HG03354 (cell line): ENCODE data around the gene SFT2D3.

Experiments used
- ATAC-seq: cut with Tn5 transposase; IDR thresholded peaks from one replicate; pipeline ENCODE4 v1.9.1; 2021; ENCODE audit warnings: mild to moderate bottlenecking; ENCODE audit not compliant: unreplicated experiment, poor library complexity, severe bottlenecking

The SFT2D3 gene

DNA sequence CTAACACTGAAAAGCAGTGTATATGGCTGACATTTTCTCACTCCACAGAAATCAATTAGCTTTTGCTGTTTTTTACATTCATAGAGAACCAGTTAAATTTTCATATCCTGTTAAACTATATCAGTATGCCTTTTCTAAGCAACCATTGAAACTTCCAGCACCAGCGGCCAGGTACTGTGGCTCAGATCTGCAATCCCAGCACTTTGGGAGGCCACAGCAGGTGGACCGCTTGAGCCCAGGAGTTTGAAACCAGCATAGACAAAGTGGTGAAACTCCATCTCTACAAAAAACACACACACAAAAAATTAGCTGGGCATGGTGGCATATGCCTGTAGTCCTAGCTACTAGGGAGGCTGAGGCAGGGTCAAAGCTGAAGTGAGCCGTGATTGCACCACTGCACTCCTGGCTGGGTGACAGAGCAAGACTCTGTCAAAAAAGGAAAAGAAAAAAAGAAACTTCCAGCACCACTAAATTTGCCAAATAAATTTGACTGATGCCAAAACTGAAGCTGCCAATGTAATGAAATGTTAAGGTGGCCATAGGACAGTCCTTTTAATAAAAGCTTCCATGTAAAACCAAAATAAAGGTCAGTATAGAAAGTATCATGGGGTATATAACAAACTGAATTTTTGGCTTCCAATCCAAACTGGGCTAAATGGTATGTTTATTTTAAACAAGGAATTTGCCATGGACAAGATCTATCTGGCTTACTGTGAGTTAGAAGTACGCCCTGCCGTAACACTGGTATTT, 3.5 kb downstream of the SFT2D3 start:
- no peak for ATAC-seq

DNA sequence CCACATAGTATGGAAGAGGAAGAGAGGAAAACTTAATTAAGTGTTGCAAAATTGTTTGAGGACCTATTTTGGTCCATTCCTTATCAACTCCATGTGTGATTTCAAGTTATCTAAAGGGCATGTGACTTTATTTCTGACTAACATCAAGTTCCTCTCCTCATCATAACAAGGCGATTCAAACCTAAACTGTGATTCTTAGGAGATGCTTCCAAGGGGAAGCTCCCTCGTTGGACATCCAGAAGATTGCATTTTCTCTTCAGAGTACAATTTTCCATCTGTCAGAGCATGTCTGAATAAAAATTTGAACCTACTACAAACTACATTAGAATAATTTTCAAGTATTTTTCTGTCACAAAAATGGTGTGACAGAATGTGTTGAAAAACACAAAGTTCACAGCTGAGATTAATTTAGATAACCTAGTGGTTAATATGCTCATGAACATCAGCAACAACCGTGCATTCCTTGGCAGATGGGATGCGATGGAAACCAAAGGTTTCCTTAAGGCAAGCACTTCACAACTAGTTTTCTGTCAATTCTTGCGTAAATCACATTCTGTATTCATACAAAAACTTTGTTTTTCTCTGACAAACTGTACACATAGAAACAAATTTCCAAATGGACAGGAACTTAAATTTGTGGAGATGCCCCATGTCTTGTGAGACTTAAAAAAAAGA, 4.2 kb downstream of the SFT2D3 start:
- ATAC-seq: no peak

DNA sequence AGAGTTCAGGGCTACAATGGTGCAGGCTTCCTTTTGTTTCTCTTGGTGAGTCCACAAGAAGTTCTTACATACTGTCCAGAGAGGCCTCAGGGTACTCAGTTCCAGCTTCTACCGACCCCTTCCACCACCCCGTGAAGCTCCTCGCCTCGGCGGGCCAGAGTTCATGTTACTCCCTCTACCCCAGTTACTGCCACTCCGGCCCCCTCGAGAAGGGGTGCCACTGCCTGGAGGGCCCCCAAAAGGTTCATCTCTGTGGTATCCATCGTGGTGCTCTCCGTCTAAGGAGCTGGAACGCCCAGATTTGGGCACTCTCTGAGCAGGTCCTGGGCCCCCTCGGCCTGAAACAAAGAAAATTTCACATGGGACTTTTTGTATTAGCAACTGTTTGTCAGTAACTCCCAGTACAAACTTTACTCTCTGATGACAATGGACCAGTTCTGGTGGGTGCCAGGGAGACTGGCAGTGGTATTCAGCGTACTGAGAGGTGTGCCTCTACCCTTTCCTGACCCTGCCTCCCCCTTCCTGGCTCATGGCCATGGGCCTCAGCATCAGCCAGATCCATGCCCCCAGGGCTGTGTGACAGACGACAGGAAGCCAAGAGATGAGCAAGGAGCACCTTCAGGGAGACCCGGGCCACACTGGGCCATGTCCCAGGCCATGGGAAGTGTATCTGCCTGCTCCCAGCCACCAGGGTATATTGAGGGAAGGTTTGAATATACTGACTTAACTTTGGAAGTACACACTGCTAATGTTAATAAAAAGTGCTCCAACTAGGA, 5.1 kb downstream of the SFT2D3 start:
- no peak for ATAC-seq

DNA sequence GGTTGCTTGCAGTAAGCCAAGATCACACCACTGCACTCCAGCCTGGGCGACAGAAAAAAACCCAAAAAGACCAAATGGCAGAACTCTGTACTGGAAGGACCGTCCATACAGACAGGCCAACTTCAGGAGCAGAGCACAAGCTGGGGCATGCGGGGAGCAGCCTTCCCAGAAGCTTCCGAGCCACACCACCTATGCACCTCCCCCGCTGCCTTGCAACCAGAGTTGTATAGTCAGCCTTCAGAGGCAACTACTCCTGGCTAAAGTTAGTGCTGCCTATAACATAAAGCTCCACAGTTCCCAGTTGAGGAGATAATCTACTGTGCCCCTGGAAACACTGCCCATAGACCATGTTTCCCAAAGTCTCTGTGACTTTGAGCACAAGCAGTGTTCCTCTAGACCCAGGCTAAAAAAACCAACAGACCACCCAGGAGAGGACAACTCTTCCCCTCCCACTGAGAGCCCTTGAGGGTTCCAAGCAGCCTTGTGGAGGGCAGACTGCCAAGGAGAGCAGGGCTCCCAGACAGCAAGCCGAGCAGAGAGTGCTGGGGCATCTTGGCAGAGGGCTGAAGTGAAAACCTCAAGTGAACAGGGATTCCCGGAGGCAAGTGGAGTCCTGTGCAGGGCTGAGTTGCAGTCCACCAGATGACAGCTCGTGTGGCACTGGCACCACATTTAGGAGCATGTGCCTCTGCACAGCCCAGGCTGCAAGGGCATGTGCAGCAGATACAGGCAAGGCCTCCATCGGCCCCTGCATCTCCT, 6.8 kb downstream of the SFT2D3 start:
- no peak for ATAC-seq

DNA sequence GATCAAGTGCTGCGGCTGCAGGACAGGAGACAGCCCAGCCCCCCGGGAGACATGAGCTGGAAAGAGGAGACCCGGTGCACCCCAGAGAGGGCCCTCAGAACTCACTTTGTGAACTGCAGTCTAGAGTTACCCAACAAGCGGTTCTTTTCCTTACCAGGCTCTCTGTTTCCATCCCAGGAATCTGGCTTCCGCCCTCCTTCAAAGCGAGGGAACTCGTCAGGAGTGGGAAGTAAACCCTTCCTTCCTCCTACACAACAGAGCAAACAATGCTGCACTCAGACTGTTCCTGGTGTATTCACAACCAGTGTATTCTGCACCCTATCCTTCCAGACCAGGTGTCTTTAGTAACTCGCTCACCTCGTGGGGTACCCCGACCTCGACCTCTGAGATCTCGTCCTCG, 8.0 kb downstream of the SFT2D3 start:
- ATAC-seq: no peak

DNA sequence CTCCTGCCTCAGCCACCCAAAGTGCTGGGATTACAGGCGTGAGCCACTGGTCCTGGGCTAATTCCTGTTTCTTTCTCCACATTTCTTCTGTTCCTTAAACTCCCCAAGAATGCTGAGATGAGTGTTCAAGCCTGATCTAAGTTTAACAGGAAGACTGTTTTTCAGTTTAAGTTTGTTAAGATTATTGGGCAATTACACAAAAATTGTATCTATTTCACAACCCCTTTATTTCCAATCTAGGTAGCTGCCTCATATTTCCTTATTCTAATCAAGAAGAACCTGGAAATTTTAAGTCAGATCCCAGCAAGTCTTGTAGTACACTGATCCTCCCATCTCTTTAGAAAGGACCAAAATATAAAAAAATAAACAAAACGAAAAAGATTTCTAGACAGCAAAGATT, 11.7 kb downstream of the SFT2D3 start:
- no peak for ATAC-seq

DNA sequence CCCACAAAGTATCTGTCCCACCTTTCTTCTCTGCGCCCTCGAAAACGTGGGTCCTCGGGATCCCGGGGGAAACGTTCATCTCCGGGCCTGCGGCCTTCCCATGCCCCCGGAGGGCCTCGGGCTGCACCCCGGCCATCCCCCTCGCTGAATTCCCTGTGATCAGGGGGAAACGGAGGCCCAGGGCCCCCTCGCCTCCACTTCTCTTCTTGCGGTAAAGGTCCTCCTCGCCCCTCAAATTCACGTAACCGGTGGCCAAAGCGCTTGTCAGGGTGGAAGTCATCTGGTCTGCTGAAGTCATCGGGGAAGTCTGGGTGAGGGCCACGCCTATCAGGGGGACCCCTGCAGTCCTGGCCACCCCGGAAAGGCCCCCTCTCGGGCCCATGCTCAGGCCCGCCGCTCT, 12.3 kb downstream of the SFT2D3 start:
- ATAC-seq: no peak

DNA sequence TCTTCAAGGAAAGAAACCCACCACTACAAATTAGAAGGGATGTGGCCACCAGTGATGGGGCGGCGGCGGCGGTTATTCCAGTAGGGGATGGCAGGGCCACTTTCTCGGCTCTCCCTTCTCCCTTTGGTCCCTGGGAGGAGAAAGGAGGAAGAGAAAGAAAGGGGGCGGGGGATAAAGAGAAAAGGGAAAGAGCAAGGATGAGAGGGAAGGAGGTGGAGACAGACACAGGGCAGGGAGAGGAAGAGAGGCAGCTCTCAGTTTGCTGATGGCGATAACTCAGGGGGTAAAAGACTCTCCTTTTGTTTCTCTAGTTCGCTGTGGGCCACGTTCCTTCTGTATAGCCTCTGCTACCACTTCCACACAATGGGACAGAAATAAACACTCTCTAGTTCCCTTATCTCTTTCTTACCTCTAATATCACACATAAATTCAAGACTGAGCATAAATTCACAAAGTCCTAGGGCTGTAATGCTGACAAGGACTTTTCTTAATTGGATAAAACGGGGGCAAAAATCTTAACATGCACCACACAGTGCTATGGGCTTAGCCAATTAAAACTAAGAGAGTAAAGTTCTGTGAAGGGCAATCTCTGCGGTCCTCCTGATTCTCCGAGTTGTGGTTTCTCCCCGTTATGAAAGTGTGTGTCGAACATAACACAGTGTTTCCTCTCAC, 14.6 kb downstream of the SFT2D3 start:
- ATAC-seq: no peak

DNA sequence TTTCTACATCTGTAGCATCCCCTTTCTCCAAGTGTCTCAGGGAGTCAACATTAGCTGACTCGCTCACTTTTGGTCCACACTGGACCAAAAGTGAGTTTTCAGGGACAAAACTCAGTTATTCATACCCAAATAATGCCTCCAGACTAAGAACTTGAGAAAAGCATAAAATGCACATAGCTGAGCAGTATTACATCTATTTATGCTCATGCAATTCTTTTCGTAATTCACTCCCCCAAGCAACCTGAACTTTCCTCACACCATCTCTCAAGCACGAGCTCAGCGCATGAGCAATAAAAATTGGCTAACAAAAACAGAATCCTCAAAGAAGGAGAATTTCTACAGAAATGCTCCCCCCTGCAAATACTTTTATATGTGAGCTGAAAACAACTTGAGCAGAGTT, 17.0 kb downstream of the SFT2D3 start:
- no peak for ATAC-seq

DNA sequence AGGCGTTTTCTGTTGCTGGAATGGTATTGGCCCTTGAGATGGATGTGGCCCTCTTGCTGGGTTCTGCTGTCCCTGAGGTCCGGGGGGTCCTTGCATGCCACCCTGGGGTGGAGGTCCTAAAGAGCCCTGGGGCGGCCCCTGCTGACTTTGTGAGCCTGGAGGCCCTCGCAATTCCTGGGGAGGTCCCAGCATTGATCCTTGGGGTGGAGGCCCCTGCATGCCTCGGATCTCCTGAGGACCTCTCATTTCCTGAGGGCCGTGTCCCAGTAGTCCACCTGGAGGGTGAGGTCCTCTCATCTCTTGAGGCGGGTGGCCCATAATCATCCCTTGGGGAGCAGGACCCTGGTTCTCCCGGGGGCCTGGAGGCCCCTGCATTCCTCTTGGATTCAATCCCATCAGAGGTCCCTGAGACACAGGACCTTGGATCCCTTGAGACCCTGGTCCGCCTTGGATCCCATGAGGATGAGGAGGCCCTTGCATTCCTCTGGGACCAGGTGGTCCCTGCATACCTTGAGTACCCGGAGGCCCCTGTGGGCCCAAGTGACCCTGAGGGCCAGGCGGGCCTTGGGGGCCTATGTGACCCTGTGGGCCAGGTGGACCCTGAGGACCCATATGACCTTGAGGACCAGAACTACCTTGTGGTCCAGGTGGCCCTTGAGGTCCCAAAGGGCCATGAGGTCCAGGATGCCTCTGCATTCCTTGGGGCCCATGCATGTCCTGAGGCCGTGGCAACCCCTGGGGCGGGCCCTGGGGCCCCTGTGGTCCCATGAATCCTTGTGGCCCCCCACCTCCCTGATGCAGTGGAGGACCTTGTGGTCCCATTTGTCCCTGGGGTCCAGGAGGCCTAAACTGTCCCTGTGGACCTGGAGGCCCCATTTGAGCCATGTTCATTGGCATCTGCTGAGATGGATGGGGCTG, 18.3 kb downstream of the SFT2D3 start:
- ATAC-seq: no peak

DNA sequence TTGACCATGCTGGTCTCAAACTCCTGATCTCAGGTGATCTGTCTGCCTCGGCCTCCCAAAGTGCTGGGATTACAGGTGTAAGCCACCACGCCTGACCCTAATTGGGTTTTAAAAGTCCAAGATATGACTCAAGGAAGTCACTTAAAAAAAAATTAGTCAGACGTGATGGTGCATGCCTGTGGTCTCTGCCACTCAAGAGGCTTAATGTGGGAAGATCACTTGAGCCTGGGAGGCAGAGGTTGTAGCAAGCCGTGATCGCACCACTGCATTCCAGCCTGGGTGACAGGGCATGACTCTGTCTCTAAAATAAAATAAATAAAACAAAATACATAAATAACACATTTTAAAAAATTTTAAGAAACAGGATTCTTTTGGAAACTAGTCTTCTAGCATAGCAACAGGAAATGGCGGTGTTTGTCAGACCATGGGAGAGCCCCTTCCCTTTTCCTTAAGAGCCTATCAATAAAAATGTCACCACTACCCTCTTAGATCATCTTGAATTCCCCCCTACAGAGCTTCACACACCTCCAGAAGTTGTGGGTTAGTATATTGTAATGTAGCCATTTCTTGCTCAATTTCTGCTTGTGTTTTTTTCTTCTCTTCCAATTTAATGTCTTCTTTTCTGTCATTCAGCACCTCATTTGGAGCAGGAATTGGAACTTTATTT, 20.1 kb downstream of the SFT2D3 start:
- ATAC-seq: no peak

DNA sequence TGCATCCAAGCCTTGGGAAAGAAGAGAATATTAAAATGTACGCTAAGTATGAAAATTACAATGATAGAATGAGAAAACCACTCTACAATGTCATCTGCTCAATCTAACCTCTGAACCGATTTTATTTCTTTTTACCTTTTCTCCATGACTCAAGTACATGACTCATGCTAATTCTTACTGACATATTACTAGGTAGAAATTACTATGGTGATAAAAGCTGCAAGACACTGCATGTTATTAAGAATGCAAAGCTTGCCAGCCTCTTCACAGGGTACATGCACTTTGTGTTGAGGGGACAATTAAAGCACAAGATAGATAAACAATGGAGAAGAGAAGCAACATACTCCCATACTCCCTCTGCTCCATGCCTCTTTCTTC, 20.7 kb downstream of the SFT2D3 start:
- ATAC-seq: no peak

DNA sequence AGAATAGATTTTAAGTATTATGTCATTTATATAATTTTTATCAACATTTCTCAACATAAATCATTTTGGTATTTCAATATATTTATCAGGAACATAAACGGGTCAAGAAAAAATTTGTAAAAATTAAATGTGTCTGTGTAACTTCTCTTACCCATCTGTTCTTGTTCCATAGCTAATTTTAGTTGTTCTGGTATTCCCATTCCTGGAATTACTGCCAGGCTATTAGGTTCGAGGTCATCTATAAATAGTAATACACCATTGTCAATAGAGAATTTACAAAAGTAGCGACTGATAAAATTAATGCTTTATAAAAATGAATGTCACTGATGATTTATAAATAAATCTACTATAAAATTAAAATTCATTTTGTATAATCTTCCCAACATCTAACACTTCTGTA, 21.5 kb downstream of the SFT2D3 start:
- no peak for ATAC-seq

DNA sequence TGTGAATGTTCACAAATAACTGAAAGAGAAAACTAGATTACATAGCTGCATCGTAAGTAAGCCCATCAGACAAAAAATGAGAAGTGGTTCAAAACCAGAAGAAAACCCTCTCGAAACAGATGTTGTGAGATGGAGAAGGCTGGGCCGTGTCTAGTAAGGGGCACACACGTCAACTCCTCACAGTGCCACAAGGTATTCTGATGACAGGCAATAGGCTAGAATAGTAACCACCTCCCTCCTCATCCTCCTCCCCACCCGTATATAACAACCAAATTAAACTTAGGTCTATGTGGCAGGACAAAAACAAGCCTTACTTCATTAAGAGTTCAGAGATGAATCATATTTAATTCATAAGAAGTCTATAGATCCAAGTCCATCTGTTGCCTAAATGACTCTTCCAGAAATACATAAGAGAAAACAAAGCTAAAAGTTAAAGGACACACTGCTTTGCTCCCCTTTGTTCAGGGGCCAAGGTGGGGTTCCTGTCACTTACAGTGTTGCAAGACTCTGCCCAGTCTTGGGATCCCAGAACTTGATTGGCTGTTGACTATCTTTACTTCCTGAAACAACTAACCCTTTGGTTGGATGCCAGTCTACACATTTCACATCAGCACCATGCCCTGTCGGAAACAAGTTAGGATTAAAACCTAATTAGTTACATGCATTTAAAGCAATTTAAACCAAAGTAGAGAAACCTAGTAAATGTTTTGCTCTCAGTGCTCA, 25.0 kb downstream of the SFT2D3 start:
- no peak for ATAC-seq

DNA sequence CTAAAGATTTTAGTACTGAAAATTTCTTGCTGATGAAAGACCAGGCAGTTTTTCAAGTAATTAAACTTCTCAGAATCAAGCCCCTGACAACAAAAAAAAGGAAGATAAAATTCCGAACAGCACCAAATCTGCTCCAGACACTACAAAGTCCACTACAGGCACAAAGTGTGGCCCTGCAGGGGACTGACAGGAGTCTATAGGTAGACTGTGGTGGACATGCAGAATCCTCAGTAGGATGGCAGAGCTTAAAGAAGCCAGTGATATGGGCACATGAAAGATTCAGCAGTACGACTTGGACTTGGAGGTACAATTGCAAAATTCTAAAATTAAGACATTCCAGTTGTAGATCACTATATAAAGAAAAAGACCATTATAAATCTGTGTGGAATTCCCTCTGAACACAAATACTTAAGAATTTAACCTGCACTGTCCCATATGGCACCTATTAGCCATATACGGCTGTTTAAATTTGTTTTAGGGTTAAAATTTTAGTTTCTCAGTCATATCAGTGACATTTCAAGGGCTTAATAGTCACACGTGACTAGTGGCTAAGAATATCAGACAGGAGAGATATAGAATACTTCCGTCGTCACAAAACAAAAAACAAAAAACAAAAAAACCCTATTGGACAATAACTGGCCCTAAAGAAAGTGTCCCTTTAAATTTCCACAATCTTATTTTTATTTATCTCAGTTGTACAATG, 32.0 kb downstream of the SFT2D3 start:
- no peak for ATAC-seq

DNA sequence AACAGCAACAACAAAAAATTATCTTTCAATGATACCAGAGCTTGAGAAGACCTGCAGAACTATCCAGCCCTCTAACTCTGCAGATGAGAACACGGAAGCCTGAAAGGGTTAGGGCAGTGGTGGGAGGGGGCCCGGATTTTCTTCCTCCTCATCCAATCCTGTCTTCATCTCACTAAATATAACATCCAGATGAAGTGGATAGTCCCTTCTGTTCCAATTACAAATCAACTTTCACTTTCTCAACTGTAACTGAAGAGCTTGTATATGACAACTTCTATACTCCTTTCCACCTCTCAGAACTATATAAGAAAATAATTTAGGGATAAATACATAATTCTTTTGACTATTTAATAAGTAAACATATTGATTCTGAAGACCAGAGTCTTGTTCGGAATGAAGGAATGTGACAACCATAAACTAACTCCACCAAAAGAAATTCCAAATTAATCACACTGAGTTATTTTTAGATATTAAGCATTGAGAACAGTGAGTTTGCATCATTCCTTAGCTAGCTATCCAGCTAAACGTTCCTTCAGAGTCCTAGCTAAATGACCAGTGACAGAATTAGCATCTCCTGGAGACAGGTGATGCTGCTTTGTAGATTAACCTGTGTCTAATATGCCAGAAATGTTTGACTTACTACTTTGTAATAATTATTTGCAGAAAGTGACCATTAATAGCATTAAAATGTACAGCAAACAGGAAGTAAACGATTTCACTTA, 32.7 kb downstream of the SFT2D3 start:
- no peak for ATAC-seq
